Activated CD4-positive, alpha-beta memory T cell treated with anti-CD3 and anti-CD28 coated beads for 36 hours (primary cell): ENCODE results near the gene GUCY2D. TPM values are rescaled to one million over a fixed set of nuclear protein-coding genes. Genes with fewer than 3 reads are reported as not detected.

Source experiments
- CTCF ChIA-PET: fragments of 350-600 bp; sonication (Branson Sonifier 250); formaldehyde crosslinking; loops from one replicate; lab custom pipeline; 2021; ENCODE audit warnings: antibody characterized with exemption, inconsistent platforms; lab: Charles Lee
- POLR2A ChIA-PET: fragments of 350-600 bp; sonication (Branson Sonifier 250); formaldehyde crosslinking; loops from one replicate; lab custom pipeline; 2021; ENCODE audit warnings: antibody characterized with exemption; lab: Charles Lee
- DNase-seq: peaks from one replicate; pipeline ENCODE4 v3.0.0-alpha.2; 2020
- H3K27ac Mint-ChIP-seq: one replicate; pipeline ENCODE4 v1.8.0; 2021; ENCODE audit warnings: mixed read lengths
- H3K27me3 Mint-ChIP-seq: one replicate; pipeline ENCODE4 v1.8.0; 2021; ENCODE audit warnings: mixed read lengths
- H3K36me3 Mint-ChIP-seq: one replicate; pipeline ENCODE4 v1.8.0; 2021; ENCODE audit warnings: mixed read lengths
- H3K4me1 Mint-ChIP-seq: one replicate; pipeline ENCODE4 v1.8.0; 2021; ENCODE audit warnings: low read depth, mixed read lengths
- H3K4me3 Mint-ChIP-seq: one replicate; pipeline ENCODE4 v1.8.0; 2021; ENCODE audit warnings: mild to moderate bottlenecking, mixed read lengths
- H3K9me3 Mint-ChIP-seq: one replicate; pipeline ENCODE4 v1.8.0; 2021; ENCODE audit warnings: mixed read lengths
- intact Hi-C: fragments of 100-400 bp; cut with micrococcal nuclease; formaldehyde crosslinking; loops from one replicate; pipeline ENCODE4 v1.15.1; 2023
- total RNA-seq, 2 experiments: library from RNA; stranded (reverse); gene quantifications; one replicate each; pipeline ENCODE4 v1.2.3, GENCODE V29; 2021

Gene GUCY2D
- total RNA-seq, 2 experiments from 2014 or later, result not detected

- intact Hi-C loops, result no loop called here
- Mint-ChIP-seq H3K4me1 (peaks cover 10% of the 10 kb centered on the region), H3K4me3 (no peak overlapping the region), H3K27ac (no peak overlapping the region), H3K27me3 (peaks cover 45% of the 10 kb centered on the region), H3K36me3 (no peaks in the 10 kb centered on the region), H3K9me3 (no peaks in the 10 kb centered on the region)
- no peak for DNase-seq
- CTCF ChIA-PET, result interaction anchor here (0.9 to 10.1 kb wide), 10 partner anchors 12 to 149 kb away, joined by 3 to 298 read pairs (median 10); no protein-coding TSS in a partner anchor
- POLR2A ChIA-PET, result no interaction called here
Observed at GRCh38 chr17:8062435-8062806, 60.0 kb downstream of the GUCY2D start.

GRCh38 chr17:8062807-8063483 is 60.5 kb downstream of the GUCY2D start:
- no peak overlapping the region for H3K27ac Mint-ChIP-seq
- no peaks in the 10 kb centered on the region for H3K9me3 Mint-ChIP-seq
- no peaks in the 10 kb centered on the region for H3K36me3 Mint-ChIP-seq
- ChIA-PET CTCF (interaction anchor here (0.9 to 10.1 kb wide), 8 partner anchors 11 to 150 kb away, joined by 3 to 298 read pairs (median 6); no protein-coding TSS in a partner anchor), POLR2A (no interaction called here)
- H3K4me3 Mint-ChIP-seq, result no peak overlapping the region
- H3K4me1 Mint-ChIP-seq, result peaks cover 8% of the 10 kb centered on the region
- intact Hi-C loops, result no loop called here
- peaks cover 45% of the 10 kb centered on the region for H3K27me3 Mint-ChIP-seq
- DNase-seq, result no peak

GRCh38 chr17:8063761-8064534 is 61.5 kb downstream of the GUCY2D start:
- ChIA-PET POLR2A (no interaction called here), CTCF (interaction anchor here (1.1 kb wide), 2 partner anchors 15 to 24 kb away, joined by 3 read pairs; no protein-coding TSS in a partner anchor)
- Mint-ChIP-seq H3K27ac (no peak overlapping the region), H3K36me3 (no peaks in the 10 kb centered on the region), H3K9me3 (no peaks in the 10 kb centered on the region), H3K4me1 (peaks cover 8% of the 10 kb centered on the region), H3K27me3 (peaks cover 42% of the 10 kb centered on the region), H3K4me3 (no peak overlapping the region)
- intact Hi-C loops, result no loop called here
- DNase-seq, result no peak

- POLR2A ChIA-PET, result no interaction called here
- no peak overlapping the region for H3K27ac Mint-ChIP-seq
Observed at GRCh38 chr17:8064561-8065019, 62.2 kb downstream of the GUCY2D start.

GRCh38 chr17:8066841-8067775 is 64.7 kb downstream of the GUCY2D start:
- no peak overlapping the region for H3K27ac Mint-ChIP-seq
- H3K9me3 Mint-ChIP-seq, result no peaks in the 10 kb centered on the region
- ChIA-PET POLR2A (no interaction called here), CTCF (no interaction called here)
- H3K27me3 Mint-ChIP-seq, result peaks cover 28% of the 10 kb centered on the region
- no peaks in the 10 kb centered on the region for H3K36me3 Mint-ChIP-seq
- DNase-seq, result no peak
- H3K4me1 Mint-ChIP-seq, result peaks cover 8% of the 10 kb centered on the region
- intact Hi-C loops, result no loop called here
- no peak overlapping the region for H3K4me3 Mint-ChIP-seq

More at GRCh38 chr17:8064561-8065019, 62.2 kb downstream of the GUCY2D start:
- intact Hi-C loops, result no loop called here
- Mint-ChIP-seq H3K36me3 (no peaks in the 10 kb centered on the region), H3K4me1 (peaks cover 8% of the 10 kb centered on the region), H3K4me3 (no peak overlapping the region), H3K9me3 (no peaks in the 10 kb centered on the region), H3K27me3 (peaks cover 35% of the 10 kb centered on the region)
- no peak for DNase-seq
- CTCF ChIA-PET, result interaction anchor here (1.1 to 1.7 kb wide), 2 partner anchors 9 to 14 kb away, joined by 3 read pairs; no protein-coding TSS in a partner anchor

- POLR2A ChIA-PET, result no interaction called here
- no peak overlapping the region for H3K4me3 Mint-ChIP-seq
- H3K27ac Mint-ChIP-seq, result no peak overlapping the region
- intact Hi-C loops, result no loop called here
- no peaks in the 10 kb centered on the region for H3K36me3 Mint-ChIP-seq
- peaks cover 10% of the 10 kb centered on the region for H3K4me1 Mint-ChIP-seq
- CTCF ChIA-PET, result interaction anchor here (0.6 to 12.2 kb wide), 2 partner anchors 9 to 97 kb away, joined by 3 to 298 read pairs; no protein-coding TSS in a partner anchor
- H3K27me3 Mint-ChIP-seq, result peaks cover 27% of the 10 kb centered on the region
- no peaks in the 10 kb centered on the region for H3K9me3 Mint-ChIP-seq
- DNase-seq, result no peak
Observed at GRCh38 chr17:8067806-8068205, 65.4 kb downstream of the GUCY2D start.

- intact Hi-C loops, result no loop called here
- Mint-ChIP-seq H3K9me3 (no peaks in the 10 kb centered on the region), H3K27me3 (peaks cover 28% of the 10 kb centered on the region), H3K4me1 (peaks cover 15% of the 10 kb centered on the region), H3K36me3 (no peaks in the 10 kb centered on the region), H3K4me3 (no peak overlapping the region), H3K27ac (no peak overlapping the region)
- no peak for DNase-seq
- POLR2A ChIA-PET, result no interaction called here
- CTCF ChIA-PET, result interaction anchor here (0.8 to 12.2 kb wide), 5 partner anchors 11 to 232 kb away, joined by 3 to 298 read pairs (median 4); partner anchors contain the start of gene ALOXE3
Observed at GRCh38 chr17:8068736-8069586, 66.5 kb downstream of the GUCY2D start.

GRCh38 chr17:8069587-8069860 is 67.1 kb downstream of the GUCY2D start:
- Mint-ChIP-seq H3K9me3 (no peaks in the 10 kb centered on the region), H3K27ac (no peak overlapping the region), H3K4me1 (peaks cover 18% of the 10 kb centered on the region), H3K4me3 (no peak overlapping the region), H3K36me3 (no peaks in the 10 kb centered on the region), H3K27me3 (peaks cover 31% of the 10 kb centered on the region)
- POLR2A ChIA-PET, result no interaction called here
- intact Hi-C loops, result no loop called here
- no peak for DNase-seq
- CTCF ChIA-PET, result interaction anchor here (0.8 to 12.2 kb wide), 5 partner anchors 11 to 231 kb away, joined by 3 to 298 read pairs (median 4); partner anchors contain the start of gene ALOXE3

Other genes with a start within 250 kb of the GUCY2D start
- gene KDM6B, start 168.4 kb upstream of the GUCY2D start, total RNA-seq, result 10 to 100 TPM; 44.1 to 49.6 TPM
- 1 to 10 TPM; 2.2 to 2.4 TPM for gene TMEM88, start 147.5 kb upstream of the GUCY2D start, total RNA-seq
- gene NAA38, start 145.1 kb upstream of the GUCY2D start, total RNA-seq, result 10 to 100 TPM; 68.2 to 74.7 TPM
- 1 to 10 TPM; 6.0 to 6.9 TPM for gene CYB5D1, start 144.6 kb upstream of the GUCY2D start, total RNA-seq
- gene CHD3, start 113.8 kb upstream of the GUCY2D start, total RNA-seq, result 100 to 1,000 TPM; 120 to 133 TPM
- gene RNF227, start 86.3 kb upstream of the GUCY2D start, total RNA-seq, result 1 to 10 TPM; 2.7 to 3.3 TPM
- 1 to 10 TPM; 4.9 to 5.3 TPM for gene KCNAB3, start 72.8 kb upstream of the GUCY2D start, total RNA-seq
- gene TRAPPC1, start 70.7 kb upstream of the GUCY2D start, total RNA-seq, result 100 to 1,000 TPM; 197 to 201 TPM
- 10 to 100 TPM; 45.9 to 50.1 TPM for gene CNTROB, start 70.4 kb upstream of the GUCY2D start, total RNA-seq
- gene ALOX15B, start 36.4 kb downstream of the GUCY2D start, total RNA-seq, result not detected
- 1 to 10 TPM; 2.1 to 2.3 TPM for gene ALOX12B, start 85.1 kb downstream of the GUCY2D start, total RNA-seq
- under 1 TPM; 0.12 TPM for gene ALOXE3, start 115.9 kb downstream of the GUCY2D start, total RNA-seq
- 1 to 10 TPM; 2.5 to 2.8 TPM for gene HES7, start 121.5 kb downstream of the GUCY2D start, total RNA-seq
- gene PER1, start 149.8 kb downstream of the GUCY2D start, total RNA-seq, result 10 to 100 TPM; 48.9 to 56.3 TPM
- gene VAMP2, start 160.3 kb downstream of the GUCY2D start, total RNA-seq, result 10 to 100 TPM; 30.1 to 30.4 TPM
- 10 to 100 TPM; 32.6 to 35.3 TPM for gene TMEM107, start 173.8 kb downstream of the GUCY2D start, total RNA-seq
- 1 to 10 TPM; 7.9 to 8.3 TPM for gene BORCS6, start 187.6 kb downstream of the GUCY2D start, total RNA-seq
- gene AURKB, start 208.0 kb downstream of the GUCY2D start, total RNA-seq, result 100 to 1,000 TPM; 184 TPM
- gene CTC1, start 245.4 kb downstream of the GUCY2D start, total RNA-seq, result 10 to 100 TPM; 64.7 to 79.2 TPM
- gene PFAS, start 246.7 kb downstream of the GUCY2D start, total RNA-seq, result 100 to 1,000 TPM; 102 to 105 TPM